Stimulated activated CD4-positive, alpha-beta T cell treated with anti-CD3 and anti-CD28 coated beads, Interleukin-12 subunit alpha, Interleukin-12 subunit beta, amount 100 ng/mL, for 48 hours (primary cell): Measurements from ENCODE around the gene TMEM208.

Experiments used
- DNase-seq, 3 donors: peaks; one replicate each; pipeline ENCODE4 v3.0.0-alpha.2; 2020; ENCODE audit warnings: low read depth in 2 of 3, low spot score in 1 of 3

The TMEM208 gene

DNA sequence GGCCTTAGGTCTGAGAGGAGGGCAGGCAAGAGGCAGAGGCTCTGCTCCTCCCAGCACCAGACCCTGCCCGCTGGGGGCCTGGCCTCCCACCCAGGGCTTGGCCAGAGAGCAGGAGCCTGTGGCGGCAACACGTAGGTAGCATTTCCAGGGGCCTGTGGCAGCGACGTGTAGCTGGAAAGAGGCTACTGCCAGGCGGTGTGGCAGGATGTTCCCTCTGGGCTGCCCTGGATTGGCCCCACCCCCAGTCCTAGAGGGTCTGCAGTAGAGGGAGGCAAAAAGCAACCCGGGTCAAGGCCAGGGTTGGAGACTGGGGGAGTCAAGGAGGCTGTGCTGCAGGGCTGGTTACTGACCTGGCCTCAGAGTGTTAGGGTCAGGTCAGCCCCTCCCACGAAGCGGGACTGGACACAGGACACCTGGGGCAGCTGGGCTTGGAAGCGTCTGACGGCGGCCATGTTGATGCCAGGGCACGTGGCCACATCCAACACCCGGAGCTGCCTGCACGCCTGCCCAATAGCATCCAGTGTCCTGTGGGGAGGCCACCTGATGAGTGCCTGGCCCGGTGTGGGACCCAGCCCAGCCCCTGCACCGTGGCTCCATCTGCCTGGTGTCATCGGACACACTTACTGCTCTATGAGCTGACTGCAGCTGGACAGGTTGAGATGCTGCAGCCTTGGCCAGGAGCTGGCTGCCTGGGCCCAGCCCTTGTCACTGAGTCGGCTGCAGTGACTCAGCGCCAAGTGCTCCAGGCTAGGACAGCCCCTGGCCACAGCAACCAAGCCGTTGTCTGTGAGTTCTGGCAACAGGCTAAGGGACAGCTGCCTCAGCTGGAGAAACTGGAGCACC, 19.5 kb upstream of the TMEM208 start:
- no peak for DNase-seq

DNA sequence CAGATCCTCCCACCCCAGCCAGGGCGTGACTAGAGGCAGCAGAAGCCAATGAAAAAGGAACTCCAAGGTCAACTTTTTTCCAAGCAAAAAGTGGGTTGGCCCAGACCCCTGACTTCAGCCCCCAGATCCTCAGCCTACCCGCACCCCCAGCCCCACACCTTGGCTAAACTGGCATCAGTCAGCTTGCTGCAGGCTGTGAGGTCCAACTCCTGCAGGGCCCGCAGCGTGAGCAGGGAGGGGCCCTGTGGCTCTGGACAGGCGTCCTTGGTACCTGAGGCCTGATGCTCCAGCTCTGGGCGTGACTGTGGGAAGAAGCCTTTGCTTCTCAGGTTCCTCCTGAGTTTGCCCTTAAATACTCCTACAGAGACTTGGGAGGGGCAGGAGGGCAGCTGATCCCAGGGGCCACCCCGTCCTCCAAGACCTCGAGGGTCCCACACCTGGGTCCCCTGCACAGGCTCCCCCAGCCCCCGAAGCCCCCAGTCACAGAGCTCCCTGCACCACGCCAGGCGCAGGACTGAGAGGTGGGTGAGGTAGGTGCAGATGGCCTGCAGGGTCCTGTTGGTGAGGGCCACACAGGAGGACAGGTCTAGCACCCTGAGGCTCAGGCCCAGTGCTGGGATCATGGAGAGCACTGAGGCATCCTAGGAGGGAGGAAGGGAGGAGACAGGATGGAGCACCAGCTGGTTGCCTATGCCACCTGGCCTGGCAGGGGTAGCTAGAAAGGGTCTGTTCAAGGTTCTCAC, 18.6 kb upstream of the TMEM208 start:
- no peak for DNase-seq

GRCh38 chr16:67209565-67209964, 17.4 kb upstream of the TMEM208 start:
- DNase-seq, result no peak

DNA sequence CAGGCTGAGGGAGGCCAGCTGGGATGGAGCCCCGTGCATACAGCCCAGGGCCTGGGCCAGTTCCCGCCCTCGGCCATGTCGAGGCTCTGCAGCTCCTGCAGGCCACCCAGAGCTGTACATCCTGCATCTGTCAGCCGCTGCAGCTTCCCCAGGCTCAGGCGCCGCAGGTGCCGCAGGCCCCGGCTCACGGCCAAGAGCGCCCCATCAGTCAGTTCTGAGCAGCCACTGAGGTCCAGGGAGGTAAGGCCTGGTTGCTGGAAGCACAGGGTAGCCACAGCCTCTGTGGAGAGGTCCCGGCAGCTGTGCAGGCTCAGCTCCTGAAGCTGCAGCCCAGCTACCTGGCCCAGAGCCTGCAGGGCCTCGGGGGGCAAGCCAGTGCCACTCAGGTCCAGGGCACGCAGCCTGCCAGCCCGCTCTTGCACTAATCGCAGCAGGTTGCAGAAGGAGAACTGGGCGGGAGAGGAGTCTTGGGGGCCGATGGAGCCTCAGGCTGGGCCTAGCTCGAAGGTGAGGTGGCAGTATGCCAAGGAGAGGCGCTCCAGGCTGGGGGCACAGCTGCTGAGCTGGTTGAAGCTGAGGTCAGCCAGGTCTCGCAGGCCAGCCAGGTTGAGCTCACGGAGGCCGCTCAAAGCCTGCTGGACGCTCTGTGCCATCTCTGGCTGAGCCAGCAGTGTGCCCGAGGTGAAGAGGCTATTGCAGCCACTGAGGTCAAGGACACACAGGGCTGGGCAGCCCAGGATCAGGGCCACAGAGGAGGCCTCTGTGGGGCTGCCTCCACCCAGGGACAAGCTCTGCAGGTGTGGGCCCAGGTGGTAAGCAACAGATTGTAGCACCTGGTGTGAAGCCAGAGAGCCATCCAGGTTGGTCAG, 16.6 kb upstream of the TMEM208 start:
- no peak for DNase-seq

- DNase-seq, result no peak
These were observed 15.3 kb upstream of the TMEM208 start for GRCh38 chr16:67211674-67212073.

DNA sequence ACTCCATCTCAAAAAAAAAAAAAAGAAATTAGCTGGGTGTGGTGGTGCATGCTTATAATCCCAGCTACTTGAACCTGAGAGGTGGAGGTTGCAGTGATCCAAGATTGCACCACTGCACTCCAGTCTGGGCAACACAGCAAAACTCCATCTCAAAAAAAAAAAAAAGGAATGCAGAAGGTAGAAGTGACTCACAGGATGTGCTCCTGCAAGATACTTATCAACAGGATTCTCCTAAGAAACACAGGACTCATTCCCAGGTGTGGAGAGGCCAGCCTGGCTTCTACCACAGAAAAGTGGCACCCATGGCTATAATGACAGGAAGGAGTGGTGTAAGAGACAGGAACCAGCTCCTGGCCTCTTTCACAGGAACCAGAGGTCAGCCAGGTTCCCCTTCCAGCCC, 14.2 kb upstream of the TMEM208 start:
- no peak for DNase-seq

DNA sequence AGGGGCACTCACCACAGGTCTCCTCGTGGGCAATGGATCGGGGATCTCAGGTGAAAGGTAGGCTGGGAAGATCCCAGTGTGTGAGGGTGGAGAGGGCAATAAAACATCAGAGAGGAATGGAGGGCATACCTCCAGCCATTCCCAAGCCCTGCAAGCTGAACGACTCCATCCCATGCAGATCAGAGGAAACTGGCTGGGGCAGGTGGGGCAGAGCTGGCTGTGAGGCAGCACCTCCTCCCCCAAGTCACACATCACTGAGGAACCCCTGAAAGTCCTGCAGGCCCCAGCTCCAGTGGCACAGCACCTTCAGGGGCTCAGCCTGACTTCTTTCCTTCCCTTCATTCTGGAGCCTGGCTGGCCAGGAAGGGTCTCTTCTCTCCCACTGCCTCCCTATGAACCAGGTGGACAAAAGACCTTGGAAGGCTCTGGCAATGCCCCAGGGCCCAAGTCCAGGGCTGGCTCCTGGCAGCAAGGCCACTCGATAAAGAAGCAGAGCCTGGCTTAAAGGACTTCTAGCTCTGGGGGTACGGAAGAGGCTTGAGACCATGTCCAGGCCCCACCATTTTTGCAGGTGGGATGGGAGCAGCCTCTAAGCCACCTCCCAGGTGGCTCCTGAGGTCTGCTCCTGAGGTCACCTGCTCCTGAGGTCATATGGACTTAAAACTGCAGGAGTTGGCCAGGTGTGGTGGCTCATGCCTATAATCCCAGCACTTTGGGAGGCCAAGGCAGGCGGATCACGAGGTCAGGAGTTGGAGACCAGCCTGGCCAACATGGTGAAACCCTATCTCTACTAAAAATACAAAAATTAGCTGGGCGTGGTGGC, 13.5 kb upstream of the TMEM208 start:
- no peak for DNase-seq

DNA sequence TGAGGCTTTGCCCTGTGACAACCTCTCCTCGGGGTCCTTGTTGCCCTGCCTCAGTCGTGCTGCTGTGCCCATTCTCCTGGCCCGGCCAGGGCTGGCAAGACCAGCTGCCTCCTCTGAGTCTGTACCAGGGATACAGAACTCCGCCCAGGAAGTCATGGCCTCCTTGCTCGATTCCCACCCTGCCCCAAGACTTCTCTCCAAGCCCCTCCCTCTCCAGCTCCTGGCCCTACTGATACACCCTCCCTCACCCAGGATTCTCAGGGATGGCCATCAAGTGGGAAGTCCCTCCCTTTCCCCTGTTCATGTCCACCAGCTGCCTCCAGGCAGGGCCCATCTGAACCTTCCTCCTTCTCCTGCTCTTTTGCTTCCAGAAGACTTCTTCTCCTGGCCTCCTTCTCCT, 11.2 kb upstream of the TMEM208 start:
- no peak for DNase-seq

DNA sequence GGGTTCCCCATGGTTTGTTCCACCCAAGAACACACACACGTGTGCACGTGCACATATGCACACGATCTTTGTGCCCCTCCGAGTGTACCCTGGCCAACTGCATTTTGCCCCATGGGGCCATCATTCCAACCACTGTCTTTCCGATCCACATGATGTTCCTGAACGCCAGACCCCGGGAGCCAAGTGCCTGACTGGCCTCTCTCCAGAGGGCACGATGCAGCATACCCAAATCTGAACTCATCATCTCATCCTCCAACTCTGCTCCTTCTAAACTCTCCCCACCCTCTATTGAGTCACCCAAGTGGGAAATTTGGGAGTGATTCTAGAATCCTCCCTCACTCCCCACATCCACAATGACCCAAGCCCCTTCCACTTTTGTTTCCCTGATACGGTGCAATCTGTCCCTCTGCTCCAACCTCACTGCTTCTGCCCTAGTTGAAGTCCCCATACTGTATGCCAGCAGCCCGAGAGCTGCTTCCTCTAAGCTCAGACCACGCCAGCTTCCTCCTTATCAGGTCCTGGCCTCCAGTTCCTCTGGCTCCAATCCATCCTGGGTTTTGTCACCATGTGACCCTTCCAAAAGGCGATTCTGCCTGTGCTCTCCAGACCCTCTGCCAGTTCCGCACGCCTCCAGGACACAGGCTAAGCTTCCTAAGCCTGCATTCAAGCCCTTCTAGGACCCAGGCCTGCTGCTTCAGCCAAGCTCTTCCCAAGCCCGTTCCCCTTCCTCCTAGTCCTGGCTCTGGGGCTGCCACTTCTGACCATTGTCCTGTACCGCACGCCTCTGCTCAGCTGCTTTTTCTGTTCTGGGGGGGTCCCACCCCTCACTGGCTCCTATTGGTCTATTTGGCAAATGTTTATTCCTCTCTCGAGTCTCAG, 10.1 kb upstream of the TMEM208 start:
- DNase-seq, result no peak

DNA sequence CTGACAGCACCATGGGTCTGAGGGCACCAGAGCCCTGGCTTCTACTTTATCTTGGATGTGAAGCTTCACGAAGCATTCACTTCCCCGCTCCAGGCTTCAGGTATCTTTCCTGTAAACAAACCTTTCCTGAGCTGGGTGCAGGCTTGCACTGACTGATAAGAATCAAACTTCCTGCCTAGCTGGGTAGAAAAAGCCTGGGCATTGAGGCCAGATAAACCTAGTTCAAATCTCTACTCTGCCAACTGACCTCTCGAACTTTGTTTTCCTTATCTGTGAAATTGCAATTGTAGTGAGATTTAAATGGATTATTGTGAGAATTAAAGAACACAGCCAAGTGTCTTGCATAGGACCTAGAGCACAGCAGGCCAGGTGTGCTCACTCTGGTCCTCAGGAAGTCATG, 2.9 kb upstream of the TMEM208 start:
- no peak for DNase-seq

DNA sequence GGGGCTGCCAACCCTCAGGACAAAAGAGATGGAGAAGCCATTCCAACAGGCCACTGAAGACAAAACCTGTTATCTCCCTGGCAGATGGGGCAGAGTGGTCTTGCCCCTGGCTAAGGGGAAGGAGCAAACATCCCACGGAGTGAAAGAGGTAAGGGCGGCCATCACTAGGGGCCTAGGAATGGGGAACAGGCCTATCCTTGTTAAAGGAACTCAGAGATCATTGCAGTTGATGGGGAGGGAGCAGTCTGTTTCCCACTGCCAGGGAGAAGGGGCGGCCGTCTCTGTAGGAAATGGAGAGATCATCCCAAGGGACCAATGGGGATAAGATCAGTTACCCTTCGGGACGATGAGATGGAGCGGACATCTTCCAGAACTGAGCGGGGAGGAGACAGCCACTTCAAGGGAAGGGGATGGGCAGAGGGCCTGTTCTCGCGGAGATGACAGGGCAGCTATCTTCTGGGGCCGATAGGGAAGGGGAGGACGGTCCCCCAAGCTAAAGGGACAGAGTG, 581 bp upstream of the TMEM208 start:
- DNase-seq, result no peak

GRCh38 chr16:67227567-67227921, 614 bp downstream of the TMEM208 start:
- DNase-seq, result no peak

DNA sequence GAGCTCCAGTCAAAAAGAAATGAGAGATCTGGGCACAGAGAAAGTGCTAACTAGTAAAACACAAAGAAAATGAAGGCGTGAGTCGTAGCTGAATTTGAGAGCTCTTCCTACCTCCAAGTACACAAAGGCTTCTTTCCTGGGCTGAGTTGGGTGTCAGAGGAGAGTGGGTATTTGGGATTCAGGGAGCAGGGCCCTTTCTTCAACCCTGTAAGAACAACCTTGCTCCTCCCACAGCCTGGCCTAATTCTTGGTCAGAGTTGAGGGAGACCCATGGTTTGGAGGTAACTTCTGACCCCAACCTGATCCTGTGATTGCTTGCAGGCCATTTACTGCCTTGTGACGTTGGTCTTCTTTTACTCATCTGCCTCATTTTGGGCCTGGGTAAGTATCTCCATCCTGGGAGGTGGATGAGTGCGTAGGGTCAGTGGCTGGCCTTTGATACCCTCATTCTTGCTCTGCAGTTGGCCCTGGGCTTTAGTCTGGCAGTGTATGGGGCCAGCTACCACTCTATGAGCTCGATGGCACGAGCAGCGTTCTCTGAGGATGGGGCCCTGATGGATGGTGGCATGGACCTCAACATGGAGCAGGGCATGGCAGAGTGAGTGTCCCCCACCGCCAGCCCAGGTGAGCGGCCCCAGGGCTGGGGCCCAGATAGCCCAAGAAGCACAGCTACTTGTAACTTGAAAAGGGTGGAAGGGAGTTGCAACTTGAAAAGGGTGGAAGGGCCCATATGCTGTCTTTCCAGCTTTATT, 1.3 kb downstream of the TMEM208 start:
- no peak for DNase-seq

- no peak for DNase-seq
These were observed 2.0 kb downstream of the TMEM208 start for GRCh38 chr16:67228905-67229304.

GRCh38 chr16:67229906-67230808, 3.2 kb downstream of the TMEM208 start:
- DNase-seq, result no peak

- no peak for DNase-seq
These were observed 4.1 kb downstream of the TMEM208 start for GRCh38 chr16:67230809-67231660.

GRCh38 chr16:67233596-67233995, 6.7 kb downstream of the TMEM208 start:
- no peak for DNase-seq
